OCI-M2 (cell line): ENCODE data around the gene FOXP2.
"Not testable (repeated sequence)": the region's sequence is repeated elsewhere in the genome, so short reads cannot be mapped to it uniquely, and the experiment has no call there.

Experiments used
- DNase-seq: peaks from one replicate; lab custom pipeline; 2025; ENCODE audit not compliant: unreplicated experiment; lab: John Stamatoyannopoulos, UW

Gene FOXP2

DNA sequence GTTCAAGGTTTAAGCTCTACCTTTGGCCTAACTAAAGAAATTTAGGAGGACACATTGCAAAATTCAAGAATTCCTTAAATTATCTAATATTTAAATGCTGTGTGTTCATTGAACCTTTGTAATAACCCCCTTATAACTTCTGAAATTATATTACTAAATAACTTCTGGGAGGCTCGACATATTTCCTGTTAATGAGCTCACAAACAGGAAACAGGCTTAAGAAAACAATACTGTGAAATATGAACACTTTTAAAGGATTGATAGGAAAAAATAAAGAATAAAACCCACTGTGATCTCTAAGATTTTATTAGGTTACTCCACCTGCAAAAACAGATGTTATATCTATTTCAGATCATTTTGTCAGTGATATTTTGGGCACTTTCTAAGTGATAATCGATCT lies 74.1 kb downstream of the FOXP2 start:
- DNase-seq = no peak

- DNase-seq = not testable (repeated sequence)
Measured at GRCh38 chr7:114497491-114497890, 82.9 kb downstream of the FOXP2 start.

DNA sequence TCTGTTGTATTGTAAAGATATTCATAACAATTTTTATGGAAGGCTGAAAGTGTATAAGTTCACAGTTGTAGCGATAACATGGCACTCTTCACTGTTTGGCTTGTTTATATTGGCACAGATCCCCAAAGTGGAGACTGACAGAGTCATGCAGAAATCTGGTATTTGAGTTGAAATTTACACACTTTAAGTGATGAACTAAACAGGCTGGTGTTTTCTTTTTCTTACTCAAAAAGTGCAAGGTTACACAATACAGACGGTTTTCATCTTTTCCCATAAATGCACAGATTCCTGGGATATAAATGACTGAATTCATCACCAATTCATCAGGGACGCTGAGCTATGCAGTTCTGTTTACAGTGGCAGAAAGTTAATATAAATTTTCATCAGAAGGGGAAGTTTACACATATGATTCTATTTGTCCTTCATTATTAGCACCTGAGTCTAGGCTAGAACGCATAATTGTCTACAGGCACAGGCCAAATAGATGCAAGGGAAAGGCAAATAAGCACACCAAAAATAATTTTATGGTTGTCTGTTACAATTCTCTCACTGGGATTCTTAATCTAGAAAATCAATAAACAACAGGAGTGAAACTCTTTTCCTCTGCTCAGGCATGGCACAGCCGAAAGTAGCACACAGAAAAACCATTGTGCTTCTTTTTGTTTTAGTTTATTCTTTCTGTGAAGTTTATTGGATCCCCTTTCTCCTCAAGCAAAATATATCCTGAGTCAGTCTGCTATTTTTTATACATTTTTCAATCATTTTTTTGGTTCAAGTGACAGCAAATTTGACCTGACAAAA lies 88.0 kb downstream of the FOXP2 start:
- no peak for DNase-seq

DNA sequence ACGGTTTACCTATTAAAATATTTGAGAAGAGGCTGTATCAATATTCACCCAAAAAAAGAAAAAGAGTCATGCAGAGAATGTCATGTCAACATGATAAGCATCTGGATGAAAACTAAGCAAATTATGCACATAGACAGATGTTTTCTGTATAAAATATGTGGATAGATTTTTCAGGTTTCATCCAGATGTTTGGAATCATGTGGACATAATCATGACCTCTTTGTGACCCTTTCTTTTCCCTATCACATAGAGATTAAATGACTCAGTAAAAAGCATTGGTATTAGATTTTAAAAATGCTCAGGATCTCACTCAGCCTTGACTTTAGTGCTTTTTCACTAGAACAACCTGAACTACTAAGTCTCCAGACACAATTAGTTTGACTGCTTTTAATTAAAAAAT lies 90.0 kb downstream of the FOXP2 start:
- no peak for DNase-seq

DNA sequence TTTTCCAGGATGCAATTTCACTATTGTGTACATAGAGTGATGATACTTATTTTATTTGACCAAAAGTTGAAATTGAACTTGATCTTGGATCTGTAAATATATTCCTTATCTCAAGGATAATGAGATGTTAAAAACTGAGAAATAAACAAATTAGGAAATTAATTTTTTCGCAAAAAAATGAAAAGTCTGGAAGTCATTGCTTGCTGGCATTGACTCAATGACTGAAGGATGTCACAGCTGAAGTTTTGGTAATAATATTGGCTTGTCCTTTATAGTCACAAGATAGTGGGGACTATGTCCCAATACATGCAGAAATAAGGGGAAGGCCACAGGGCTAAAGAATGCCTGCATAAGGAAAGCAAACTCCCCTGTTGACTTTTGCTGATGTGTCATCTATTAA lies 92.8 kb downstream of the FOXP2 start:
- no peak for DNase-seq

GRCh38 chr7:114508086-114508485 lies 93.5 kb downstream of the FOXP2 start:
- no peak for DNase-seq

GRCh38 chr7:114510824-114511223 lies 96.2 kb downstream of the FOXP2 start:
- DNase-seq = not testable (repeated sequence)

- DNase-seq = no peak
Measured at GRCh38 chr7:114519240-114519639, 104.6 kb downstream of the FOXP2 start.

DNA sequence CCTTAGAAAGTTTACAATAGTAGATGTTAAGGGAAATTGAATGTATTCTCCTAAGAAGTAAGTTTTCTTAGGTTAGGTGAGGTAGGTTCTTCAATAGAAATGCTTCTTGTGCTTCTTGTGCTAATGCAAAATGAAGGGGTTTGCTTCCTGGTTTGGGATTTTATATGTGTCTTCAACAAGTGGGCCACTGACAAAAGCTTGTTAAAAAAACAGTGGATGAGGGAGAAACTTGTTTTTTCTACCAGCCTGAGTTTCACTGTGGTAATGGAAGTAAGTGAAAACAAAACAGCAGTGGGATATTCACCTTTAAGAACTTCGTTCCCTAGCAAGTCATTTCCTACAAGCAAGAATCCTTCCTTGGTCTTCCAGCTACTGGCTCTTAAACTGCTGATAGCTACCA lies 107.5 kb downstream of the FOXP2 start:
- DNase-seq = no peak

GRCh38 chr7:114527589-114527988 lies 113.0 kb downstream of the FOXP2 start:
- no peak for DNase-seq

GRCh38 chr7:114530057-114530611 lies 115.5 kb downstream of the FOXP2 start:
- DNase-seq = no peak

DNA sequence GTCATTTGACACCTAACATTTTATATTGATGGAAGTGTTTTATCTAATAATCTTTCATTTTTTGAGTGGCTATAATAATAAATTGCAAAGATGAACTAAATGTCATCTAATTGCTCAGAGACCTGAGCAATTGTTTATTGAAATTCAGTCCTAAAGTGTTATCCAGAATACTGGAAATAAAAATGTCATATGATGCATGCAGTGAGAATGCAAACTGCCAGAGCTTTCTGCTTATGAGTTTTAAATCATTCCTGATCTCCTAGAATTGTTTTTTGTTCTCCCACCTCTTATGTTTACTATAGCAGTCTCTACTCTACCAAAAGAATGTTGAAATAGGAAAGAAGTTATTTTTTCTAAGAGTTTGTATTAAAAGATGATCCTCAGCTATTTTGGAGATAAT lies 116.7 kb downstream of the FOXP2 start:
- DNase-seq = no peak

GRCh38 chr7:114533131-114533530 lies 118.5 kb downstream of the FOXP2 start:
- DNase-seq = no peak

- DNase-seq = no peak
Measured at GRCh38 chr7:114534953-114535352, 120.3 kb downstream of the FOXP2 start.

GRCh38 chr7:114539575-114539974 lies 125.0 kb downstream of the FOXP2 start:
- no peak for DNase-seq

- no peak for DNase-seq
Measured at GRCh38 chr7:114540291-114540690, 125.7 kb downstream of the FOXP2 start.

- DNase-seq = not testable (repeated sequence)
Measured at GRCh38 chr7:114547346-114547745, 132.7 kb downstream of the FOXP2 start.

GRCh38 chr7:114548081-114548980 lies 133.7 kb downstream of the FOXP2 start:
- DNase-seq = no peak

DNA sequence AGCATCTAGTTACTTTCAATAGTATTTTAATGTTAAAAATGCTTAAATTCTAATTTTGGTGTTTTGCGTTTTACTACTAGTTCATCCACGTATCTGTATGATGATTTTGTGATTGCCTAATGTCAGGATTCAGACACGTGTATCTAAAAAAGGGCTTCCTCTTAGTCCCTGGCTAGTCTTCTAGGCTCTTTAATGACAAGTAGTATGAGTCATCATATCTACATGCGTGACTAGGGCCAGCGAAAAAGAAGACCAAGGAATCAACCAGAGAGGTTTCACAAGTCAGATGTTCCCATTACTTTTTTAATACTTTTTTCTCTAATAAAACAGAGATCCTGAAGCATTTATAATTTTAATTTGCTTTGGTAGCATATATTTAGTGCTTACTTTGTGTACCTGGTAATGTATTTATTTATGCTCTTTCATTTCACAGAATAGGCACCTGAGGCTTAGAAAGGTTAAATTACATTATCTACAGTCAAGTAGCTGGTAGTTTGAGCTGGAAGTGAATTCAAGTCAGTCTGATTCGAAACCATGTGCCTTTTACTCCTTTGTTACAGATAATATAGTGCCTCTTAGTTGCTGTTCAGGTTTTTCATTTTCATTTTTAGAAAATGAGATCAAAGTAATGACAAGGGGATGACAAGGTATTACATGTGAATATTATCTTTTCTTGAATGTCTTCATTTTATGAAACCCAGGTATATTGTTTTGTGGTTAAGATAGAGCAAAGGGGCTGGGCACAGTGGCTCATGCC lies 140.3 kb downstream of the FOXP2 start:
- DNase-seq = no peak

DNA sequence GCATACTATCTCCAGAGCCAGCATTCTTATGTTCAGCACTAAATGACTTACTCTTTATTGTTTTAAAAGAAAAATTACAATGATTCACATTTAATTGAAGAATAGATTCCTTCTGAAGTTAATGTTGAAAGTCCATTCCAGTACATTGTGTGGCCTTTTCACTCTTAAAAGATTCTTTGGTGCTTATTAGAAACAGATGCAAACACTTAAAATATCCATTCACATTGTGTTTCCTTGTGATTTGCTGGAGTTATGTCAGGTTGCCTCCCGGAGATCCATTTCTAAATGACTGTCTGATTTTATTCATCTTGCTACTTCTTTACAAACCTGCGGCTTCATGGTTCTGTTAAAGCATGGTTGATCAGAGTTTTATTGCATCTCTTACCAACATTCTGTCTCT lies 152.8 kb downstream of the FOXP2 start:
- no peak for DNase-seq

DNA sequence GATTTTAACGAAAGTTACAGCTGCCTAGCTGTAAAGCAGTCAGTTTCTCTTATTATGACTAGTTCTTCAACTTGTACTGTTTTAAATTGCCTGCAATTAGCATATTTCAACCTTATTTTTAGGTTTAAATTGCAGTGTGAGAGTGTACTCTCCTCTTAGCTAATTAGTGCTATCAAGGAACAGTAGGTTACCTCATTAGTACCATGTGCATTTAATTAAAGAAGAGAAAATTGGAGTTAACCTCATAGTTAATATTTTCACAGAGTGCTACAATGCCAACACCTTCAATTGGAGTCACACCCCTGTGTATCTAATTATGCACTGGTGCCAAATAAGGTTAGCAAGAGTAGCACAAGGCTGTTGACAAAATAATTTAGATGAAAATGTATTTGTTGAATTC lies 154.6 kb downstream of the FOXP2 start:
- no peak for DNase-seq
